ENCODE measurements around the gene VDR.

DNA sequence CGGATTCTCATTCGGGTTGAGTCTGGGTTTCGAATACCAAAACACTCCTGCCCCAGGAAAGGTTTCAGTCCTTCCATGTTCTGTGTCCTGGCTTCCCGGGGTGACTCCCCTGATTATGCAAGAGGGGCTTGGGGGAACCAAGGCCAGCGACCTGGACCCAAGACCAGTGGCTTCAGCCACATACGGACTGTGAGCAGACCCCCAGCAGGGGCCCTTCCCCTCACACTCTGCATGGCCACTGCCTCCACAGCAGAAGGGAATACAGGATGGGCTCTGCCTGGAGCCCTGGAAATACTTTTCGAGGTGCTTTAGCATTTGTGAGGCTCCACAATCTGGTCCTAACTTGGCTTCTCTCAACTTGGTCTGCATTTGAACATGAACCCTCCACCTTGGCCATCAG is 104.2 kb downstream of the VDR start:
- no peak for TF ChIP-seq POLR2A (IDR thresholded peaks at IDR 0.05)
- TF ChIP-seq, protein P1, sequence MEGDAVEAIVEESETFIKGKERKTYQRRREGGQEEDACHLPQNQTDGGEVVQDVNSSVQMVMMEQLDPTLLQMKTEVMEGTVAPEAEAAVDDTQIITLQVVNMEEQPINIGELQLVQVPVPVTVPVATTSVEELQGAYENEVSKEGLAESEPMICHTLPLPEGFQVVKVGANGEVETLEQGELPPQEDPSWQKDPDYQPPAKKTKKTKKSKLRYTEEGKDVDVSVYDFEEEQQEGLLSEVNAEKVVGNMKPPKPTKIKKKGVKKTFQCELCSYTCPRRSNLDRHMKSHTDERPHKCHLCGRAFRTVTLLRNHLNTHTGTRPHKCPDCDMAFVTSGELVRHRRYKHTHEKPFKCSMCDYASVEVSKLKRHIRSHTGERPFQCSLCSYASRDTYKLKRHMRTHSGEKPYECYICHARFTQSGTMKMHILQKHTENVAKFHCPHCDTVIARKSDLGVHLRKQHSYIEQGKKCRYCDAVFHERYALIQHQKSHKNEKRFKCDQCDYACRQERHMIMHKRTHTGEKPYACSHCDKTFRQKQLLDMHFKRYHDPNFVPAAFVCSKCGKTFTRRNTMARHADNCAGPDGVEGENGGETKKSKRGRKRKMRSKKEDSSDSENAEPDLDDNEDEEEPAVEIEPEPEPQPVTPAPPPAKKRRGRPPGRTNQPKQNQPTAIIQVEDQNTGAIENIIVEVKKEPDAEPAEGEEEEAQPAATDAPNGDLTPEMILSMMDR (IDR thresholded peaks at IDR 0.05) = no peak

Measured in transverse colon (tissue), 3 donors.